ENCODE data around the gene SETD7.

Gene SETD7

DNA sequence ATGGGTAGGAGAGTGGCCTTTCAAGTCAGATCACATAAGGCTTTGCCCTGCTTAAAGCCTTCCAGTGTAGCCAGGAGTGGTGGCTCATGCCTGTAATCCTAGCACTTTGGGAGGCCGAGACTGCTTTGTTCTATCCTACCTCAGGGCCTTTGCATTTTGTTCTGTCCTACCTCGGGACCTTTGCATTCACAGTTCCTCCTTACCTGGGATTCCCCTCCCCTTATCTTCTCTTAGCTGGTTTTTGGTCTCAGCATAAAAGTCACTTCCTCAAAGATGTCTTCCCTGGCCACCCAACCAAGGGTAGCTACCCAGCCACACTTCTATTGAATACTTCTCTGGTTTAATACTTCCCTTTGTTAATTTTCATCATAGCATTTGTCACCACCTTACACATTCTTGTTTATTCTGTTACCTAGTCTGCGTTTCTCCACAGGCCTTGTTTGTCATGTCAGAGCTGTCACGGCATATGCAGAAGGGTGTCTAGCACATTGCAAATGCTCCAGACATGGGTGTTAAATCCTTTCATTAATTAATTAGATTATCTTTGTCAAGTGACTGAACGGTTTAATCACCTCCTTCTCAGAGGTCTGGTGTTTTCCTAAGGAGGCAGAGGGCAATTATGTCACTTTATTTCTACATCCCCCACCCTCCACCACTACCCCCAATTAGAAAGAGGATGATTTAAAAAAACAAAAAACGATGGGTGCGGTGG is 11.3 kb upstream of the SETD7 start:
- Histone ChIP-seq H3K4me2 (ENCODE audit: low read length) (no peak overlapping the region), H3K9ac (no peak overlapping the region), H3K27ac (no peak overlapping the region), H3K9me3 (ENCODE audit: control insufficient read depth, low read length) (no peaks in the 10 kb centered on the region), H3K27me3 (ENCODE audit: control insufficient read depth, insufficient read depth, low read length) (no peaks in the 10 kb centered on the region), H3K4me3 (ENCODE audit: low read depth, low read length) (no peak overlapping the region), H3K36me3 (ENCODE audit: control insufficient read depth, insufficient read depth, low read length) (no peaks in the 10 kb centered on the region), H2AFZ (no peak overlapping the region), H3K4me1 (no peaks in the 10 kb centered on the region), H3K79me2 (no peaks in the 10 kb centered on the region)
- TF ChIP-seq, protein P1, sequence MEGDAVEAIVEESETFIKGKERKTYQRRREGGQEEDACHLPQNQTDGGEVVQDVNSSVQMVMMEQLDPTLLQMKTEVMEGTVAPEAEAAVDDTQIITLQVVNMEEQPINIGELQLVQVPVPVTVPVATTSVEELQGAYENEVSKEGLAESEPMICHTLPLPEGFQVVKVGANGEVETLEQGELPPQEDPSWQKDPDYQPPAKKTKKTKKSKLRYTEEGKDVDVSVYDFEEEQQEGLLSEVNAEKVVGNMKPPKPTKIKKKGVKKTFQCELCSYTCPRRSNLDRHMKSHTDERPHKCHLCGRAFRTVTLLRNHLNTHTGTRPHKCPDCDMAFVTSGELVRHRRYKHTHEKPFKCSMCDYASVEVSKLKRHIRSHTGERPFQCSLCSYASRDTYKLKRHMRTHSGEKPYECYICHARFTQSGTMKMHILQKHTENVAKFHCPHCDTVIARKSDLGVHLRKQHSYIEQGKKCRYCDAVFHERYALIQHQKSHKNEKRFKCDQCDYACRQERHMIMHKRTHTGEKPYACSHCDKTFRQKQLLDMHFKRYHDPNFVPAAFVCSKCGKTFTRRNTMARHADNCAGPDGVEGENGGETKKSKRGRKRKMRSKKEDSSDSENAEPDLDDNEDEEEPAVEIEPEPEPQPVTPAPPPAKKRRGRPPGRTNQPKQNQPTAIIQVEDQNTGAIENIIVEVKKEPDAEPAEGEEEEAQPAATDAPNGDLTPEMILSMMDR (IDR thresholded peaks at IDR 0.05) = no peak

GRCh38 chr4:139564502-139564901 is 8.5 kb upstream of the SETD7 start:
- no peak overlapping the region for H3K4me2 ChIP-seq (ENCODE audit: low read length)
- no peaks in the 10 kb centered on the region for H3K79me2 ChIP-seq
- TF ChIP-seq, protein P1 (IDR thresholded peaks at IDR 0.05) = no peak
- no peak overlapping the region for H2AFZ ChIP-seq
- H3K27me3 ChIP-seq (ENCODE audit: control insufficient read depth, insufficient read depth, low read length) = no peaks in the 10 kb centered on the region
- no peaks in the 10 kb centered on the region for H3K9me3 ChIP-seq (ENCODE audit: control insufficient read depth, low read length)
- H3K27ac ChIP-seq = no peak overlapping the region
- no peak overlapping the region for H3K4me3 ChIP-seq (ENCODE audit: low read depth, low read length)
- no peaks in the 10 kb centered on the region for H3K4me1 ChIP-seq
- H3K36me3 ChIP-seq (ENCODE audit: control insufficient read depth, insufficient read depth, low read length) = no peaks in the 10 kb centered on the region
- H3K9ac ChIP-seq = no peak overlapping the region

DNA sequence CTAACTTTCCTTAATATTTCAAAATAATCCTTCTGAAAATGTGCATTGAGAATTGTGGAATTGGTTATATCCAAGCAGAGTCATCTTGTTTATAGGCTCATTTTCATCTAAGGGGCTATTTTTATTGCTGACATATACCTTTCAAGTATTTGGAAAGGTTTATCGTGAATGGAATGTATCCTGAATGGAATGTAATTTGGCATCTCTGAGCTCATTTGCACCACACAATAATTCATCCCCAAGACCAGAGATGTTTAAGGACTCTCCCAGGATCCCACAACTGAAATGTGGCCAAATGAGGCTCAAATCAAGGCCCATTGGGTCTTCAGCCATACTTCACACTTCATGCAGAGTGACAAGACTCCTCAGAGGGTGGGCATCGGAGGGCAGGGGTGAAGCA is 7.5 kb upstream of the SETD7 start:
- Histone ChIP-seq H3K9me3 (ENCODE audit: control insufficient read depth, low read length) (no peaks in the 10 kb centered on the region), H3K27ac (no peak overlapping the region), H3K36me3 (ENCODE audit: control insufficient read depth, insufficient read depth, low read length) (no peaks in the 10 kb centered on the region), H3K4me2 (ENCODE audit: low read length) (no peak overlapping the region), H3K4me1 (peaks cover 2% of the 10 kb centered on the region), H2AFZ (no peak overlapping the region), H3K27me3 (ENCODE audit: control insufficient read depth, insufficient read depth, low read length) (no peaks in the 10 kb centered on the region), H3K4me3 (ENCODE audit: low read depth, low read length) (no peak overlapping the region), H3K79me2 (no peaks in the 10 kb centered on the region), H3K9ac (no peak overlapping the region)
- TF ChIP-seq, protein P1 (IDR thresholded peaks at IDR 0.05) = no peak

DNA sequence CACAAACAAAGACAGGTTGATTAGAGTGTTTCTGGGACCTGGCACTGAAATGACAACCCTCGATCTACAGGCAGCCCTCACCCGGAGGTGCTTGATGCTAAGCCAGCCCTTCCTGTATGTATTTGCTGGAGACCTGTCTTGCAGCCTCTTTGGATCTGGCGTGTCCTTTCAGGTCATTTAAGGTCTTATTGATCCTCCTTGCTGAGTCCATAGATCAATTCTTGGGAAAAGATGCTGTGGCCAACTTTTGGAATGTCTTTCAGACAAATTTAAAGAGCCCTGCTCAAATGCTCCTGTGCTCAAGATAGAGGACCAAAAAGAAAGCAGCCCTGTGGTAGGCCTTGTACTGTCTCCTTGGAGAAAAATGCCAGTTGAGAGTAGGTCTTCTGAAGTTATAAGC is 6.8 kb upstream of the SETD7 start:
- H3K79me2 ChIP-seq = no peaks in the 10 kb centered on the region
- H3K4me3 ChIP-seq (ENCODE audit: low read depth, low read length) = no peak overlapping the region
- H3K27ac ChIP-seq = no peak overlapping the region
- no peak overlapping the region for H3K9ac ChIP-seq
- H3K4me1 ChIP-seq = peaks cover 4% of the 10 kb centered on the region
- H3K27me3 ChIP-seq (ENCODE audit: control insufficient read depth, insufficient read depth, low read length) = no peaks in the 10 kb centered on the region
- no peaks in the 10 kb centered on the region for H3K36me3 ChIP-seq (ENCODE audit: control insufficient read depth, insufficient read depth, low read length)
- TF ChIP-seq, protein P1 (IDR thresholded peaks at IDR 0.05) = no peak
- H3K4me2 ChIP-seq (ENCODE audit: low read length) = no peak overlapping the region
- H3K9me3 ChIP-seq (ENCODE audit: control insufficient read depth, low read length) = no peaks in the 10 kb centered on the region
- no peak overlapping the region for H2AFZ ChIP-seq

- Histone ChIP-seq H3K36me3 (ENCODE audit: control insufficient read depth, insufficient read depth, low read length) (no peaks in the 10 kb centered on the region), H3K79me2 (no peaks in the 10 kb centered on the region), H3K9me3 (ENCODE audit: control insufficient read depth, low read length) (no peaks in the 10 kb centered on the region), H3K27ac (no peak overlapping the region), H2AFZ (no peak overlapping the region), H3K4me3 (ENCODE audit: low read depth, low read length) (no peak overlapping the region), H3K9ac (no peak overlapping the region), H3K4me1 (peaks cover 4% of the 10 kb centered on the region), H3K27me3 (ENCODE audit: control insufficient read depth, insufficient read depth, low read length) (no peaks in the 10 kb centered on the region), H3K4me2 (ENCODE audit: low read length) (no peak overlapping the region)
- TF ChIP-seq, protein P1 (IDR thresholded peaks at IDR 0.05) = no peak
Observed at GRCh38 chr4:139562067-139562684, 6.2 kb upstream of the SETD7 start.
